ENCODE data around the gene DLGAP4.
"Not testable (repeated sequence)": the region's sequence is repeated elsewhere in the genome, so short reads cannot be mapped to it uniquely, and the experiment has no call there.

The DLGAP4 gene

DNA sequence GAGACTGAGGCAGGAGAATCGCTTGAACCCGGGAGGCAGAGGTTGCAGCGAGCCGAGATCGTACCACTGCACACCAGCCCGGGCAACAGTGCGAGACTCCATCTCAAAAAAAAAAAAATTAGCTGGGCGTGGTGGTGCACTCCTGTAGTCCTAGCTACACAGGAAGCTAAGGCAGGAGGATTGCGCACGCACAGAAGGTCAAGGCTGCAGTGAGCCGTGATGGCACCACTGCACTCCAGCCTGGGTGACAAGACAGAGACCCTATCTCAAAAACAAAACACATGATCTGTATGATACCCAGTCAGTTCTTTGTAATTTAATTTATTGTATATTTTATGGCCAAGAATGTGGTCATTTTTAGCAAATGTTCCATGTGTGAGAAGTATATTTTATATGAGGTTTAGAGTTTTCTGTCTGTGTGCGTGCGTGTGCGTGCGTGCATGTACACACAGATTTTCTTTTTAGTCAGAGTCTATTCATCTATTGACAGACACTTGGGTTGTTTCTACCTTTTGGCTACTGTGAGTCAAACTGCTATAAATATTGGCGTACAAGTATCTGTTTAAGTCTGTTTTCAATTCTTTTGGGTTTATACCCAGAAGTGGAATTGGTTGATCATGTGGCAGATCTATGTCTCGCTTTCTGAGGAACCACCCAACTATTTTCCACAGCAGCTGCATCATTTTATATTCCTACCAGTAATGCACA lies 213.0 kb downstream of the DLGAP4 start:
- no peak for DNase-seq

DNA sequence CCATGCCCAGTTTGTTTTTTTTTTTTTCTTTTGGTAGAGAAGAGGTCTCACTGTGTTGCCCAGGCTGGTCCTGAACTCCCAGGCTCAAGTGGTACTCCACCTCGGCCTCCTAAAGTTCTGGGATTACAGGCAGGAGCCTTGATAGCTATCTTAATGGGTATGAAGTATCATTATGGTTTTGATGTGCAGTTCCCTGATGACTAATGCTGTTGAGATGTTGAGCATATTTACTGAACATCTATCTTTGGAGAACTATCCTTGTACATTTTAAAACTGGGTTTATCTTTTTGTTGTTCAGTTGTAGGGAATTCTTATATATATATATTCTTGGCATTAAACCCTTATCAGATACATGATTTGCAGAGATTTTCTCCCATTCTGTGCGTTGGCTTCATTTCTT lies 213.8 kb downstream of the DLGAP4 start:
- DNase-seq: no peak

DNA sequence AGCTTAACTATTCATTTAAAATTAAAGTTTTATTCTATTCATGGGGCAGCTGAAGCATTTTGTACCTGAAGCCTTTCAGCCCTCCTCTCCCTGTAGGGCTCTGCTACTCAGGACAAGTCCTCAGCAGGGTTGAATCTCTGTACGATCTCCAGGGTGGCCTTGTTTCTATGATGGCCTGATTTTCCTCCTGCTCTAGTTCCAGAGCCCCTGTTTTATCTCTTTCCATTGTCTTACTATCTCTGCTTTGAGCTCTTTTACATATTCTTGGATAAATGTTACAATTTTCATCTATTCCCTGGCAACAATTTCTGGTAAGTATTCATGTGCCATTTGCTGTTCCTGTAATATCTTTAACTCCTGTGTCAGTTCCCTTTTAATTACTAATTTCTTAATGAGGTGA lies 215.4 kb downstream of the DLGAP4 start:
- no peak for DNase-seq

- DNase-seq: not testable (repeated sequence)
Measured at GRCh38 chr20:36522412-36522811, 216.3 kb downstream of the DLGAP4 start.

DNA sequence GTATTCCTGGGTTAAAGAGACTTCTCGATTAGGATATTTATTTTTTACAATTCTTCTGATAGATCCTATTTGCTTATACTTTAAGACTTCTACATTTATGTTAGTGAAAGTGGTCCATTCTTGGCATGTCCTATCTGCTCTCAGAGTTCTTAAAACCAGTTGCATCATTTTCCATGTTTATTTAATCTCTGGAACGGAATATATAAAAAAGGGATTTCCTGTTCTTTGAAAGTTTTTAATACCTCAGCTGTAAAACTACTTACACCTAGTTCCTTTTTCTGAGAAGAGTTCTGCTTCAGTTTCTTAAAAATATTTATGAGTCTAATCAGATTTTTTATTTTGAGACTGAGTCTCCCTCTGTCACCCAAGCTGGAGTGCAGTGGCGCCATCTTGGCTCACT lies 217.2 kb downstream of the DLGAP4 start:
- DNase-seq: no peak

DNA sequence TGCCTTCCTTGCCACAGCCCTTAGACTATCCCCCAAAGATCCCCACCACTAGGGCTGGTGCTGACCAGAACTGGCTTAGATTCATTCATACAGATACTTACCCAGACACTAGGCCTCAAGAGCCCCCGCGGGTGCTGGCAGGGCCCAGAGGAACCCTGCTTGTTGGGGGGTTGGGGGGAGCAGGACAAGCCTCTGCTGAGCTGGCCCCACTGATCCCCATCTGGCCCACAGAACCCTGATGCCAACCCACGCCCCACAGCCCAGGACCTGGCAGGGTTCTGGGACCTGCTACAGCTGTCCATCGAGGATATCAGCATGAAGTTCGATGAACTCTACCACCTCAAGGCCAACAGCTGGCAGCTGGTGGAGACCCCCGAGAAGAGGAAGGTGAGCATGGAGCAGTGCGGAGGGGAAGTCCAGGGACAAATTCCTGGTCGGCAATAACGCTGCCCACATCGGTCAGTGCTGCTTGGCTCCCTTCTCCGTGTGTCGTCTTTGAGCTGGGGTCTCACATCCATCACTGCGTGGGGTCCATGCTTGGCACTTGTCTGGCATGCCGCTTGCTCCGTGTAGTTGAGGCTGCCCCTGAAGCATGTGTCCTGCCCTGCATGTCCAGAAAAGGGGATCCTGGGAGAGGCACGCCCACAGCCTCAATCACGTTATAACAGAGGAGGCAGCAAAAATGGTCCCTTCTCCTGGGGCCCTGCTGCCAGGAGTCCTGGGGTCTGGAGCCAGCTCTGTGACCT lies 219.7 kb downstream of the DLGAP4 start:
- DNase-seq: no peak

GRCh38 chr20:36526521-36527011 lies 220.4 kb downstream of the DLGAP4 start:
- no peak for DNase-seq

DNA sequence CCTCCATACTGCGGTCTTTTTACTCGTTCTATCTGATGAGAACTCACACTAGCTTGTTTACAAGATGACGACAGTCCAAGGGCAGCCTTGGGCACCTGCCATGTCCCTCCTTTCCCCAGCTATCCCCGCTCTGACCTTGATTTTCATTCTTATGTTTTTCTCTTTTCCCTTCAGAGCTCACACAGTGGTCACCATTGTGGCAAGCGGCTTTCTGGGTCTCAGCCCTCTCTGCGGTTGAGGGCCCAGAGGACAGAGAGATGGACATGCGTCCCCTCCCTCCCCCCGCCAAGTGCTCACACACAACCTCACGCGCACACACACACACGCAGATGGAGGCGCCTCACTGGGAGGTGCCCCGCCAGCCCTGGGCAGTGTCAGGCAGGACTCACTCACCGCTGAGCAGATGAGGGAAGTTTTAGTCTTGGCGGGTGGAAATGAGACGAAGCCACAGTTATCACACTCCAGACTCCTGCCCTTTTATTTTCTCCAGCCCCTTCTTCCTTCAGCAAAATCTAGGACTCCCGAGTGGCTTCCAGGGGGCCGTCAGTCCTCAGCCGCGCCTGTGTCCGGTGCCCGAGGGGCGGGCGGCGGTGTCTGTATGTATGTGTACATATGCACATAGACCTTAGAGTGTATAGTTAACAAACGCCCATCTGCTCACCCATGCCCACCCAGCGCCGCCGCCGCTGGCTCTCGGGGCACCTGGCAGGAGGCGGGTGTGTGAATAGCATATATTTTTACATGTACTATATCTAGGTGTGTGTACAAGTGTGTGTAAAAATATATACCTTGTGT lies 221.4 kb downstream of the DLGAP4 start:
- DNase-seq: no peak

DNA sequence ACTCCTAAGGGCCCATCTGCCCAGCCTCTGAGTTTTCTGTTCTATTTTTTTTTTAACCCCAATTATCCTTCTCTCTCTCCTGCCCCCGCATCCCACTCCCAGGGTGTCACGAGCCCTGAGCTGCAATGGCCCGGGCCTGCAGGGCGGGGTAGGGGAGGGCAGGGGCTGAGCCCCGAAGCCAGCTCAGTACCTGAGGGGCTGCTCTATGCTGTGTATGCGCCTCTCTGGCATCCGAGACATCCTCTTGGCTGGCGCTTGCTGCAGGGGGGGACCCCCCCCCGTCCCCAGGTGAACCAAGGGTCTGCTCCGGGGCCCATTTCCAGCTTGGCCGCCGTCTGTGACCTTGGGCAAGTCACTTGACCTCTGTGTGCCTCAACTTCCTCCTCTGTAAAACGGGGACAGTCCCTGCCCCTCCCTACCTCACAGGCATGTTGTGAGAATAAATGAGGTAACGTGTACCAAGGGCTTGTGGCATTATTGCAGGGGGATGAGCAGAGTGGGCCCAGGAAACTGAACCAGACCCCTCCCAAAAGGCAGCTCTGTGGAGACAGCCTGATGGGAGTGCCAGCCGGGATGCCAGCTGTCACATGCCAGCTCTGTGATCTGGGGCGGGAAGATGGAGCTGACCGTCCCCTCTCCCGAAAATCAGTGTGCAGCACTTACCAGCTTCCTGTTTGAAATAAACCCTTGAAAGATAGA lies 222.2 kb downstream of the DLGAP4 start:
- no peak for DNase-seq

- DNase-seq: no peak
Measured at GRCh38 chr20:36528875-36529417, 222.8 kb downstream of the DLGAP4 start.

DNA sequence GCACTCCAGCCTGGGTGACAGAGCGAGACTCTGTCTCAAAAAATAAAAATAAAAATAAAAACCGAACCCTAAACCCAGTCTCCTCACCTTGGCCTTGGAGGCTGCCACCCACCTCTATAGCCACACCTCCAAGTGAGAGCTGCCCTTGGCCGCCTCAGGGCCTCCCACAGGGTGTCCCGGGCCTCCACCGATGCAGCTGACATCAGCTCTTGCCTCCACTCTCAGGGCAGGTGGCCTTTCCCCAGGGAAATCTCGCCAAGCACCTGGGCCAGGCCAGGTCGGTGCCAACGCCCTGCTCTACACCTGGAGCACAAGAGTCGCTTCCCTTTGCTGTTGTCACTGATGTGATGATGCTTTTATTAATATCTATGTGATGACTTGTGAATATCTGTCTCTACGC lies 226.2 kb downstream of the DLGAP4 start:
- DNase-seq: no peak

DNA sequence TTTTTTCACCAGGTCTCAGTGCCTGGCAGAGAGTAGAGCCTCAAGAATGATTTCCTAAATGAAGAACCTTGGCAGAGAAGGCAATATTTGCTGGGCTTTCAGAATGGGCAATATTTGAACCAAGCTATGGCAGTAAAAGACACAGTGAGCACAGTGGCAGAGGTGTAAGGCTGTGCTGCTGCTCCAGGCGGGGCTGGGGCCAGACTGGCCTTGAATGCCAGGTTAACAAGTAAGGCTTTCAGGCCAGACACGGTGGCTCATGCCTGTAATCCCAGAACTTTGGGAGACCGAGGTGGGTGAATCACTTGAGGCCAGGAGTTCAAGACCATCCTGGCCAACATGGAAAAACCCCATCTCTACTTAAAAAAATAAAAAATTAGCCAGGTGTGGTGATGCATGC lies 226.7 kb downstream of the DLGAP4 start:
- DNase-seq: no peak

DNA sequence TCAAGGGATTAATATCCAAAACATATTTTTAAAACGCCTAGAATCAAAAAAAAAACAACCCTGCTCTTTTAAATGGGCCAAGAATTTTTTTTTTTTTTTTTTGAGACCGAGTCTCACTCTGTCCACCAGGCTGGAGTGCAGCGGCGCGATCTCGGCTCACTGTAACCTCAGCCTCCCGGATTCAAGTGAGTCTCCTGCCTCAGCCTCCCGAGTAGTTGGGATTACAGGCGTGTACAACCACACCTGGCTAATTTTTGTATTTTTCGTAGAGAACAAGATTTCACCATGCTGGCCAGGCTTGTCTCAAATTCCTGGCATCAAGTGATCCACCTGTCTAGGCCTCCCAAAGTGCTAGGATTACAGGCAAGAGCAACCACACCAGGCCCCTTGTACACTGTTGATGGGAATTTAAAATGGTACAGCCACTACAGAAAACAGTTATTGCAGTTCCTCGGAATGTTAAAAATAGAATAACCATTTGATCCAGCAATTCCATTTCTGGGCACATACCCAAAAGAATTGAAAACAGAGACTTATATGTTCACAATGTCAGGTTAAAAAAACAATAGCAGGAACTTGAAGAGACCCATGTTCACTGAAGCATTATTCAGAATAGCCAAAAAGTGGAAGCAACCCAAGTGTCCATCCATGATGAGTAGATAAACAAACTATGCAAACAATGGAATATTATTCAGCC lies 232.0 kb downstream of the DLGAP4 start:
- DNase-seq: no peak

DNA sequence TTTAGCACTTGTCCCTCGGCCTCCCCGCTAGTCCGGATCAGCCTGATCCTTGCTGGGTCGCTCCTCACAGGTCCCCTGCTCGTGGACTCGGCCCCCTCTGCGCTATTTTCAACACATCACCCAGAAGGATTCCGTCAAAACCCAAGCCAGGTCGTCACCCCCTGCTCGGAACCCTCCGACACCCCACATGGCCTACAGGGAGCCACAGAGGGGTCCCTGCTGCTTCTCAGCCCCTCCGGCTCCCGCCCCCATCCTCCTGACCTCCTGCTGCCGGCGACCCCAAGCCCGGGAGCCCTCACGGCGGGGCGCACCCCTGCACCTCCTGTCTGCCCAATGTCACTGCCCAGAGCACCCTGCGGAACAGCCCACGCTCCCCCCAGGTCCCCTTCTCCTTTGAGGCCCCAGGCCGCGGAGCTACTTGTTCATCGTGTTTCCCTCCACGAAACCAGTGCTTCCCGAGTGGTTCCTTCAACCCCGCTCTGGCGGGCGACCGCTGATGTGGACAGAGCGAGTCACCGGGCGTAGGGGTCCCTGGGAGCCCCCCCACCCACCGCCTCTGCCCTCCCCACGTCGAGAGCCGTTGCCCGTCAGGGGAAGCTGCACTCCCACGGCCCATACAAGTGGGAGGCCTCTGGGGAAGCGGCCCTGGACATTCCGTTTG lies 234.5 kb downstream of the DLGAP4 start:
- no peak for DNase-seq

DNA sequence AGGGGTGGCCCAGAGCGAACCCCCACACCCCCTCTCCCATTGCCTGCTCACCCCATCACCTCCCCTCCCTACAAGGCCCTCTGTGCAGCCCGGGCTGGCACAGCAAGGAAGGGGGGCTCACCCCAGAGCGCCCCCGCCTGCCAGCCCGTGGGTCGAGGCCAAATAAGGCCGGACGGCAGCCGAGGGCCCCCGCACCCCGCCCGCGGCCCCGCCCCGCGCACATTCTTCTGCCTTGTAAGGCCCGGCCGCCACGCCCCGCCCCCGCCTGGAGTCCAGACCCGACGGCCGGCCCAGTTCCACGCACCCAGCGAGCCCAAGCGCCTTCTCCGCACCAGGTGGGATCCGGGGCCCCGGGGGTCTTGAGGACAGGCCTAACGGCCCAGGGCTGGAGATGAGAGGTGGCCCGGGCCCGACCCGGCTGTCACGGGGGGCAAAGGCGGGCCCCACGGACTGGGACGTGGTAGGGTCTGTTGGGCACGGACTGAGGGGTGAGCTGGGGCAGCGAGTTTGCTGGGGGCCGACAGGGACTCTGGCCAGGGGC lies 235.2 kb downstream of the DLGAP4 start, which contains the start of gene MYL9:
TSS of gene MYL9 (plus strand) at position 293 of the 541 bp plus-strand sequence. CDS start 3,366 bp downstream, outside the sequence.
- no peak for DNase-seq

GRCh38 chr20:36541768-36542488 lies 235.8 kb downstream of the DLGAP4 start:
- no peak for DNase-seq

DNA sequence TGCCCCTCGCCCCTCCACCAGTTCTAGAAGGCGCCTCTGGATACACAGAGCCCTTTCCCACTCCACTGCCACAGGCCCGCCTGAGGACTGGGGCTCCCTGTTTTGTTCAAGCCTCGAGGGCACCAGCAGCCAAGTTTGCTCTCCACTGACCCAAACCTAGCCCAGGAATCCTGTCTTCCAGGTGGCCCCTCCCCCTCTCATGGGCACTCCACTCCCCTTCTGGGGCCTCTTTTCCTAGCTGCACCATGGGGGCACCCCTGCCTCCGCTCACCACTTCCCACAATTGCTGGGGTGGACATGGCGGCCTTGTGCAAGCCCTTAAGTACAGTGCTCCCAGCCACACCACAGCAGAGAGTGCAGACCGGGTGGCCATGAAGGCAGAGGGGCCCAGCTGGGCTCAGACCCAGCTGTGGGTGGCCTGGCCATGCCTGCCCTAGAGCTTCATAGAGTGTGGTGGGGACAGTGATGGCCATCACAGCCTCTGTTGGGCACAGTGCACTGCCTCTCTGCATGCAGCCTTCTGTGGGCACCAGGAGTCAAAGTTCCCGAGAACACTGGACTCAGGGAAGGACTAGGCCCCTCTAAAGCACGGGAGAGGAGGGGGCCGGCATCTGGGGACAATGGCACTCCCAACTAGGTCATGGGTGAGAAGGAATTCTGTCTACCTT lies 236.5 kb downstream of the DLGAP4 start:
- no peak for DNase-seq

DNA sequence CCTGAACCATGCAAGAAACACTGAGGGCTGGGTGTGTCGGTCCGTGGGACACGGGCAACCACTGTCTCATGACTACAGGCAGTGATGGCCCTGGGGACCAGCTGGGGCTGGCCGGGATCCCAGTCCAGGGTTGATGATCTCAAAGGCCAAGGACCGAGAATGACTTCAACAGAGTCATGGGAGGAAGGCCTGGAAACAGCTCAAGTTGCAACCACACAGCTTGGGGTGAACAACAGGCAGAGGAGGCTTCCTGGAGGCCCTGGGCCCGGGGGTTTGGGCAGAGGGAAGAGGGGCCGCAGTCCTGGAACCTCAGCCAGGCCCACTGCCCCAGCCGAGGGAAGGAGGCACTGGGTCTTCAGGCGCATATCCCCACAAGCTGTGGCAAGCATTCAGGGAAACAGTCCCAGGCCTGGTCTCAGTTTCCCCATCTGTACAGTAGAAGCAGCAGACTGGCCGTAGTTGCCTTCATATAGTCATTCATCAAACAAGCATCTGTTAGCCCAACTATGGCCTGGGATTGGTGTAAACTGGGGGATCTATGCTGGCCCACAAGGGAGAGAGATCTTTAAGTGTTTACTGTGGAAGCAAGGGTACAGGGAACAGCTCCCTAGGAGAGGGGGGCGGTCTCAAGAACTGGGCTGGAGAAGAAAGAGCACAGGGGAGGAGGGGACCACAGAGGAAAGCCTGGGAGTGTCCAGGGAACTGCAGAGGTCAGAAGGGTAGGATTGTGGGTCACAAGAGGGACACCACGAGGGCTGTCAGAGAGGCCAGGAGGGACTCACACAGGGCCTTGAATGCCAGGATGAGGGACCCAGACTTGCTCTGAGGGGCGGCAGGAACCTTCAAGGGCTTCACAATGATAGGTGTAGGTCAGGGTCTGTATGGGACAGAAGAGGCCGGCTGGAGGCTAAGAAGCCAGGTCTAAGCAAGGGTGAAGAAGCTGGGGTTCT lies 237.3 kb downstream of the DLGAP4 start:
- DNase-seq: no peak
